ENCODE results near the gene AKAP7. TPM values are rescaled to one million over a fixed set of nuclear protein-coding genes. Genes with fewer than 3 reads are reported as not detected.
"Not testable (repeated sequence)": the region's sequence is repeated elsewhere in the genome, so short reads cannot be mapped to it uniquely, and the experiment has no call there.

The AKAP7 gene
- polyA plus RNA-seq, 2 donors, result 2.3 to 2.6 TPM

- H3K4me3 ChIP-seq (ENCODE audit: low read depth in 1 of 2, low read length in 2 of 2), result no peak overlapping the region
- H3K4me1 ChIP-seq (ENCODE audit: control insufficient read depth in 2 of 2, insufficient read depth in 2 of 2, low read length in 1 of 2), result no peaks in the 10 kb centered on the region
- no peaks in the 10 kb centered on the region for H3K9me3 ChIP-seq (ENCODE audit: control insufficient read depth in 2 of 2, insufficient read depth in 1 of 2, low read depth in 1 of 2, low read length in 1 of 2)
- no peaks in the 10 kb centered on the region for H3K36me3 ChIP-seq (ENCODE audit: control insufficient read depth in 2 of 2, insufficient read depth in 2 of 2, low read length in 1 of 2)
- 86 to 93% methylated on average over 2 of the region's 2 CpGs for WGBS, 2 donors
- H3K27ac ChIP-seq (ENCODE audit: low read depth in 2 of 2, low read length in 1 of 2), result no peak overlapping the region
- H3K27me3 ChIP-seq (ENCODE audit: control insufficient read depth in 1 of 2, insufficient read depth in 2 of 2, low read length in 2 of 2), result no peaks in the 10 kb centered on the region
Observed at GRCh38 chr6:131255911-131256310, 120.6 kb downstream of the AKAP7 start.

- H3K27ac ChIP-seq (ENCODE audit: low read depth in 2 of 2, low read length in 1 of 2), result no peak overlapping the region
- WGBS, 2 donors, result 85 to 98% methylated on average over 2 of the region's 2 CpGs
Observed at GRCh38 chr6:131257104-131257503, 121.8 kb downstream of the AKAP7 start.

GRCh38 chr6:131258010-131258652 lies 122.9 kb downstream of the AKAP7 start:
- no peak overlapping the region for H3K27ac ChIP-seq (ENCODE audit: low read depth in 2 of 2, low read length in 1 of 2)
- WGBS, 2 donors, result 62 to 66% methylated on average over 2 of the region's 2 CpGs
- H3K36me3 ChIP-seq (ENCODE audit: control insufficient read depth in 2 of 2, insufficient read depth in 2 of 2, low read length in 1 of 2), result no peaks in the 10 kb centered on the region
- no peaks in the 10 kb centered on the region for H3K4me1 ChIP-seq (ENCODE audit: control insufficient read depth in 2 of 2, insufficient read depth in 2 of 2, low read length in 1 of 2)
- H3K4me3 ChIP-seq (ENCODE audit: low read depth in 1 of 2, low read length in 2 of 2), result no peak overlapping the region
- no peaks in the 10 kb centered on the region for H3K27me3 ChIP-seq (ENCODE audit: control insufficient read depth in 1 of 2, insufficient read depth in 2 of 2, low read length in 2 of 2)
- peaks cover 0 to 3% of the 10 kb centered on the region in 2 donors for H3K9me3 ChIP-seq (ENCODE audit: control insufficient read depth in 2 of 2, insufficient read depth in 1 of 2, low read depth in 1 of 2, low read length in 1 of 2)

More at GRCh38 chr6:131257104-131257503, 121.8 kb downstream of the AKAP7 start:
- H3K4me3 ChIP-seq (ENCODE audit: low read depth in 1 of 2, low read length in 2 of 2), result no peak overlapping the region
- H3K9me3 ChIP-seq (ENCODE audit: control insufficient read depth in 2 of 2, insufficient read depth in 1 of 2, low read depth in 1 of 2, low read length in 1 of 2), result peaks cover 0 to 3% of the 10 kb centered on the region in 2 donors
- no peaks in the 10 kb centered on the region for H3K36me3 ChIP-seq (ENCODE audit: control insufficient read depth in 2 of 2, insufficient read depth in 2 of 2, low read length in 1 of 2)
- H3K4me1 ChIP-seq (ENCODE audit: control insufficient read depth in 2 of 2, insufficient read depth in 2 of 2, low read length in 1 of 2), result no peaks in the 10 kb centered on the region
- no peaks in the 10 kb centered on the region for H3K27me3 ChIP-seq (ENCODE audit: control insufficient read depth in 1 of 2, insufficient read depth in 2 of 2, low read length in 2 of 2)

- no peak overlapping the region for H3K27ac ChIP-seq (ENCODE audit: low read depth in 2 of 2, low read length in 1 of 2)
- no peaks in the 10 kb centered on the region for H3K36me3 ChIP-seq (ENCODE audit: control insufficient read depth in 2 of 2, insufficient read depth in 2 of 2, low read length in 1 of 2)
- no peak overlapping the region for H3K4me3 ChIP-seq (ENCODE audit: low read depth in 1 of 2, low read length in 2 of 2)
- H3K4me1 ChIP-seq (ENCODE audit: control insufficient read depth in 2 of 2, insufficient read depth in 2 of 2, low read length in 1 of 2), result no peaks in the 10 kb centered on the region
- peaks cover 0 to 3% of the 10 kb centered on the region in 2 donors for H3K9me3 ChIP-seq (ENCODE audit: control insufficient read depth in 2 of 2, insufficient read depth in 1 of 2, low read depth in 1 of 2, low read length in 1 of 2)
- no peaks in the 10 kb centered on the region for H3K27me3 ChIP-seq (ENCODE audit: control insufficient read depth in 1 of 2, insufficient read depth in 2 of 2, low read length in 2 of 2)
- WGBS, 2 donors, result 30 to 38% methylated on average over 4 of the region's 4 CpGs
Observed at GRCh38 chr6:131258816-131259476, 123.7 kb downstream of the AKAP7 start.

GRCh38 chr6:131260960-131261359 lies 125.7 kb downstream of the AKAP7 start:
- H3K27ac ChIP-seq (ENCODE audit: low read depth in 2 of 2, low read length in 1 of 2); H3K4me1 ChIP-seq (ENCODE audit: control insufficient read depth in 2 of 2, insufficient read depth in 2 of 2, low read length in 1 of 2); H3K9me3 ChIP-seq (ENCODE audit: control insufficient read depth in 2 of 2, insufficient read depth in 1 of 2, low read depth in 1 of 2, low read length in 1 of 2); H3K36me3 ChIP-seq (ENCODE audit: control insufficient read depth in 2 of 2, insufficient read depth in 2 of 2, low read length in 1 of 2); H3K4me3 ChIP-seq (ENCODE audit: low read depth in 1 of 2, low read length in 2 of 2); H3K27me3 ChIP-seq (ENCODE audit: control insufficient read depth in 1 of 2, insufficient read depth in 2 of 2, low read length in 2 of 2): not testable (repeated sequence)
- 94 to 97% methylated on average over 6 of the region's 6 CpGs for WGBS, 2 donors

- Histone ChIP-seq H3K4me3 (ENCODE audit: low read depth in 1 of 2, low read length in 2 of 2) (no peak overlapping the region), H3K4me1 (ENCODE audit: control insufficient read depth in 2 of 2, insufficient read depth in 2 of 2, low read length in 1 of 2) (no peaks in the 10 kb centered on the region), H3K36me3 (ENCODE audit: control insufficient read depth in 2 of 2, insufficient read depth in 2 of 2, low read length in 1 of 2) (peaks cover 0 to 2% of the 10 kb centered on the region in 2 donors), H3K9me3 (ENCODE audit: control insufficient read depth in 2 of 2, insufficient read depth in 1 of 2, low read depth in 1 of 2, low read length in 1 of 2) (peaks cover 0 to 3% of the 10 kb centered on the region in 2 donors), H3K27ac (ENCODE audit: low read depth in 2 of 2, low read length in 1 of 2) (no peak overlapping the region), H3K27me3 (ENCODE audit: control insufficient read depth in 1 of 2, insufficient read depth in 2 of 2, low read length in 2 of 2) (no peaks in the 10 kb centered on the region)
- 96 to 98% methylated on average over 3 of the region's 3 CpGs for WGBS, 2 donors
Observed at GRCh38 chr6:131262060-131262459, 126.8 kb downstream of the AKAP7 start.

GRCh38 chr6:131265939-131266338 lies 130.7 kb downstream of the AKAP7 start:
- 81 to 83% methylated on average over 4 of the region's 4 CpGs for WGBS, 2 donors
- H3K9me3 ChIP-seq (ENCODE audit: control insufficient read depth in 2 of 2, insufficient read depth in 1 of 2, low read depth in 1 of 2, low read length in 1 of 2), result peaks cover 0 to 3% of the 10 kb centered on the region in 2 donors
- H3K27ac ChIP-seq (ENCODE audit: low read depth in 2 of 2, low read length in 1 of 2), result no peak overlapping the region
- no peaks in the 10 kb centered on the region for H3K27me3 ChIP-seq (ENCODE audit: control insufficient read depth in 1 of 2, insufficient read depth in 2 of 2, low read length in 2 of 2)
- H3K36me3 ChIP-seq (ENCODE audit: control insufficient read depth in 2 of 2, insufficient read depth in 2 of 2, low read length in 1 of 2), result peaks cover 0 to 2% of the 10 kb centered on the region in 2 donors
- no peaks in the 10 kb centered on the region for H3K4me1 ChIP-seq (ENCODE audit: control insufficient read depth in 2 of 2, insufficient read depth in 2 of 2, low read length in 1 of 2)
- H3K4me3 ChIP-seq (ENCODE audit: low read depth in 1 of 2, low read length in 2 of 2), result no peak overlapping the region

GRCh38 chr6:131268303-131268702 lies 133.0 kb downstream of the AKAP7 start:
- WGBS, 2 donors, result 90 to 92% methylated on average over 5 of the region's 5 CpGs
- H3K36me3 ChIP-seq (ENCODE audit: control insufficient read depth in 2 of 2, insufficient read depth in 2 of 2, low read length in 1 of 2), result peaks cover 0 to 2% of the 10 kb centered on the region in 2 donors
- H3K27me3 ChIP-seq (ENCODE audit: control insufficient read depth in 1 of 2, insufficient read depth in 2 of 2, low read length in 2 of 2), result no peaks in the 10 kb centered on the region
- H3K27ac ChIP-seq (ENCODE audit: low read depth in 2 of 2, low read length in 1 of 2), result no peak overlapping the region
- no peaks in the 10 kb centered on the region for H3K9me3 ChIP-seq (ENCODE audit: control insufficient read depth in 2 of 2, insufficient read depth in 1 of 2, low read depth in 1 of 2, low read length in 1 of 2)
- H3K4me3 ChIP-seq (ENCODE audit: low read depth in 1 of 2, low read length in 2 of 2), result no peak overlapping the region
- H3K4me1 ChIP-seq (ENCODE audit: control insufficient read depth in 2 of 2, insufficient read depth in 2 of 2, low read length in 1 of 2), result no peaks in the 10 kb centered on the region

- WGBS, 2 donors, result 95% methylated on average over 3 of the region's 3 CpGs
- no peaks in the 10 kb centered on the region for H3K4me1 ChIP-seq (ENCODE audit: control insufficient read depth in 2 of 2, insufficient read depth in 2 of 2, low read length in 1 of 2)
- H3K9me3 ChIP-seq (ENCODE audit: control insufficient read depth in 2 of 2, insufficient read depth in 1 of 2, low read depth in 1 of 2, low read length in 1 of 2), result no peaks in the 10 kb centered on the region
- no peak overlapping the region for H3K27ac ChIP-seq (ENCODE audit: low read depth in 2 of 2, low read length in 1 of 2)
- H3K4me3 ChIP-seq (ENCODE audit: low read depth in 1 of 2, low read length in 2 of 2), result no peak overlapping the region
- no peaks in the 10 kb centered on the region for H3K27me3 ChIP-seq (ENCODE audit: control insufficient read depth in 1 of 2, insufficient read depth in 2 of 2, low read length in 2 of 2)
- H3K36me3 ChIP-seq (ENCODE audit: control insufficient read depth in 2 of 2, insufficient read depth in 2 of 2, low read length in 1 of 2), result peaks cover 0 to 2% of the 10 kb centered on the region in 2 donors
Observed at GRCh38 chr6:131269565-131270391, 134.5 kb downstream of the AKAP7 start.

Data from esophagus (tissue), 2 donors.